ENCODE measurements around the gene RPS6KA2.
"Not testable (repeated sequence)": the region's sequence is repeated elsewhere in the genome, so short reads cannot be mapped to it uniquely, and the experiment has no call there.

RPS6KA2 gene

GRCh38 chr6:166530211-166531095 is 96.6 kb downstream of the RPS6KA2 start:
- no peak for DNase-seq (ENCODE audit: low read depth in 2 of 2)

- no peak for DNase-seq (ENCODE audit: low read depth in 2 of 2)
These were observed 97.5 kb downstream of the RPS6KA2 start for GRCh38 chr6:166529586-166529985.

- DNase-seq (ENCODE audit: low read depth in 2 of 2): not testable (repeated sequence)
These were observed 98.0 kb downstream of the RPS6KA2 start for GRCh38 chr6:166529058-166529457.

GRCh38 chr6:166527849-166528248 is 99.2 kb downstream of the RPS6KA2 start:
- DNase-seq (ENCODE audit: low read depth in 2 of 2): no peak

- DNase-seq (ENCODE audit: low read depth in 2 of 2): no peak
These were observed 100.1 kb downstream of the RPS6KA2 start for GRCh38 chr6:166526937-166527336.

- DNase-seq (ENCODE audit: low read depth in 2 of 2): no peak
These were observed 101.5 kb downstream of the RPS6KA2 start for GRCh38 chr6:166525567-166525966.

GRCh38 chr6:166523782-166524559 is 103.1 kb downstream of the RPS6KA2 start:
- no peak for DNase-seq (ENCODE audit: low read depth in 2 of 2)

- no peak for DNase-seq (ENCODE audit: low read depth in 2 of 2)
These were observed 105.9 kb downstream of the RPS6KA2 start for GRCh38 chr6:166520905-166521834.

- DNase-seq (ENCODE audit: low read depth in 2 of 2): no peak
These were observed 110.7 kb downstream of the RPS6KA2 start for GRCh38 chr6:166516251-166516884.

GRCh38 chr6:166515072-166515810 is 111.8 kb downstream of the RPS6KA2 start:
- peak; percentile 25 to 40 for DNase-seq (ENCODE audit: low read depth in 2 of 2)

- no peak for DNase-seq (ENCODE audit: low read depth in 2 of 2)
These were observed 112.9 kb downstream of the RPS6KA2 start for GRCh38 chr6:166514196-166514595.

GRCh38 chr6:166512567-166512966 is 114.5 kb downstream of the RPS6KA2 start:
- DNase-seq (ENCODE audit: low read depth in 2 of 2): peak; percentile 11 to 23

GRCh38 chr6:166511316-166511715 is 115.7 kb downstream of the RPS6KA2 start:
- DNase-seq (ENCODE audit: low read depth in 2 of 2): no peak

GRCh38 chr6:166509193-166509592 is 117.9 kb downstream of the RPS6KA2 start:
- no peak for DNase-seq (ENCODE audit: low read depth in 2 of 2)

GRCh38 chr6:166508726-166509125 is 118.3 kb downstream of the RPS6KA2 start:
- DNase-seq (ENCODE audit: low read depth in 2 of 2): no peak

- DNase-seq (ENCODE audit: low read depth in 2 of 2): no peak
These were observed 119.1 kb downstream of the RPS6KA2 start for GRCh38 chr6:166507809-166508564.

GRCh38 chr6:166507380-166507779 is 119.7 kb downstream of the RPS6KA2 start:
- DNase-seq (ENCODE audit: low read depth in 2 of 2): no peak

GRCh38 chr6:166505133-166505905 is 121.7 kb downstream of the RPS6KA2 start:
- no peak for DNase-seq (ENCODE audit: low read depth in 2 of 2)

GRCh38 chr6:166504100-166504499 is 123.0 kb downstream of the RPS6KA2 start:
- DNase-seq (ENCODE audit: low read depth in 2 of 2): no peak
